OCI-LY7 (cell line): ENCODE results near the gene UBTD1.

Experiments used
- EZH2phosphoT487 ChIP-seq: fragments of 200-600 bp; sonication (generic); IDR thresholded peaks from 2 replicates; pipeline ENCODE4 v1.6.1; 2018; ENCODE audit warnings: low read depth, borderline replicate concordance, mild to moderate bottlenecking, mixed run types, antibody characterized with exemption, low read length, moderate library complexity, mixed read lengths
- TF ChIP-seq, protein P1 (sequence below): fragments of 200-600 bp; sonication (generic); conservative IDR thresholded peaks from 2 replicates; pipeline ENCODE4 v1.5.1; 2014; ENCODE audit warnings: mild to moderate bottlenecking, antibody characterized with exemption, low read length, moderate library complexity, mixed read lengths

GRCh38 chr10:97582169-97582568 is 83.4 kb downstream of the UBTD1 start:
- TF ChIP-seq, protein P1, sequence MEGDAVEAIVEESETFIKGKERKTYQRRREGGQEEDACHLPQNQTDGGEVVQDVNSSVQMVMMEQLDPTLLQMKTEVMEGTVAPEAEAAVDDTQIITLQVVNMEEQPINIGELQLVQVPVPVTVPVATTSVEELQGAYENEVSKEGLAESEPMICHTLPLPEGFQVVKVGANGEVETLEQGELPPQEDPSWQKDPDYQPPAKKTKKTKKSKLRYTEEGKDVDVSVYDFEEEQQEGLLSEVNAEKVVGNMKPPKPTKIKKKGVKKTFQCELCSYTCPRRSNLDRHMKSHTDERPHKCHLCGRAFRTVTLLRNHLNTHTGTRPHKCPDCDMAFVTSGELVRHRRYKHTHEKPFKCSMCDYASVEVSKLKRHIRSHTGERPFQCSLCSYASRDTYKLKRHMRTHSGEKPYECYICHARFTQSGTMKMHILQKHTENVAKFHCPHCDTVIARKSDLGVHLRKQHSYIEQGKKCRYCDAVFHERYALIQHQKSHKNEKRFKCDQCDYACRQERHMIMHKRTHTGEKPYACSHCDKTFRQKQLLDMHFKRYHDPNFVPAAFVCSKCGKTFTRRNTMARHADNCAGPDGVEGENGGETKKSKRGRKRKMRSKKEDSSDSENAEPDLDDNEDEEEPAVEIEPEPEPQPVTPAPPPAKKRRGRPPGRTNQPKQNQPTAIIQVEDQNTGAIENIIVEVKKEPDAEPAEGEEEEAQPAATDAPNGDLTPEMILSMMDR, result no peak
- no peak for TF ChIP-seq EZH2phosphoT487
